ENCODE results near the gene RPL11. TPM values are rescaled to one million over a fixed set of nuclear protein-coding genes. Genes with fewer than 3 reads are reported as not detected.

Gene RPL11
- total and polyA plus RNA-seq, 2 donors from 2014 or later = 829 to 2,056 TPM

DNA sequence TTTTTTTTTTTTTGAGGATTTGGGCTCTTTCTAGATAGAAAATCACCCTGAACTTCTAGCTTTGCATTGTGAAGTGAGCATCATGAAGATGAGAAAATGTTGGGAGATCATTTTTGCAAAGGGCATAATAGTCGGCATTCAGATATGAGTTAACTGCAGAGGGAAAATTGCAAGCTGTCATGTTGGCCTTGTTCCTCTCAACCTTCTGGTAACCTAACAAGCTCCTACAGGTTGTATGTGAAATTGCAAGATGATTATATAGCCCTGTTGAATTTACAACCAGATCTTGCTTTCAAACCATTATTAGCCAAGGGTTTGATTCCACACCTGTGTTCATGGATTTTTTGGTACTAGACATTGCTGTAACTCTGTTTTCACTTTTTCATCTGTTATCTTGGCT, 53.9 kb downstream of the RPL11 start:
- Histone ChIP-seq H3K4me1 (ENCODE audit: control insufficient read depth in 2 of 3, insufficient read depth in 2 of 3, low read depth in 1 of 3, low read length in 3 of 3) (peaks cover 0 to 10% (median 9%) of the 10 kb centered on the region in 3 donors), H3K27ac (ENCODE audit: low read depth in 2 of 2, low read length in 2 of 2) (no peak overlapping the region)
- intact Hi-C loops (cut with DNase I) = no loop called here

More for the DNA sequence above, 53.9 kb downstream of the RPL11 start:
- Histone ChIP-seq H3K4me3 (ENCODE audit: low read length in 3 of 3) (no peak overlapping the region), H3K36me3 (ENCODE audit: control insufficient read depth in 2 of 3, insufficient read depth in 3 of 3, low read length in 3 of 3) (peaks cover 0 to 8% (median 1%) of the 10 kb centered on the region in 3 donors), H3K27me3 (ENCODE audit: control insufficient read depth, insufficient read depth, low read length) (no peaks in the 10 kb centered on the region), H3K9ac (ENCODE audit: low read length in 3 of 3) (no peak overlapping the region), H3K9me3 (ENCODE audit: control insufficient read depth in 2 of 3, insufficient read depth in 1 of 3, low read length in 3 of 3) (no peaks in the 10 kb centered on the region)
- TF ChIP-seq, protein P1, sequence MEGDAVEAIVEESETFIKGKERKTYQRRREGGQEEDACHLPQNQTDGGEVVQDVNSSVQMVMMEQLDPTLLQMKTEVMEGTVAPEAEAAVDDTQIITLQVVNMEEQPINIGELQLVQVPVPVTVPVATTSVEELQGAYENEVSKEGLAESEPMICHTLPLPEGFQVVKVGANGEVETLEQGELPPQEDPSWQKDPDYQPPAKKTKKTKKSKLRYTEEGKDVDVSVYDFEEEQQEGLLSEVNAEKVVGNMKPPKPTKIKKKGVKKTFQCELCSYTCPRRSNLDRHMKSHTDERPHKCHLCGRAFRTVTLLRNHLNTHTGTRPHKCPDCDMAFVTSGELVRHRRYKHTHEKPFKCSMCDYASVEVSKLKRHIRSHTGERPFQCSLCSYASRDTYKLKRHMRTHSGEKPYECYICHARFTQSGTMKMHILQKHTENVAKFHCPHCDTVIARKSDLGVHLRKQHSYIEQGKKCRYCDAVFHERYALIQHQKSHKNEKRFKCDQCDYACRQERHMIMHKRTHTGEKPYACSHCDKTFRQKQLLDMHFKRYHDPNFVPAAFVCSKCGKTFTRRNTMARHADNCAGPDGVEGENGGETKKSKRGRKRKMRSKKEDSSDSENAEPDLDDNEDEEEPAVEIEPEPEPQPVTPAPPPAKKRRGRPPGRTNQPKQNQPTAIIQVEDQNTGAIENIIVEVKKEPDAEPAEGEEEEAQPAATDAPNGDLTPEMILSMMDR (IDR thresholded peaks at IDR 0.05; ENCODE audit: borderline replicate concordance, extremely low read depth, insufficient read depth) = no peak
- FAIRE-seq = no peak
- DNase-seq = no peak

Other genes with a start within 250 kb of the RPL11 start
- gene ASAP3, start 207.6 kb upstream of the RPL11 start, total RNA-seq = 37.8 TPM
- gene ASAP3, start 207.6 kb upstream of the RPL11 start, polyA plus RNA-seq (ENCODE audit: insufficient read depth, low read depth, low replicate concordance) = 29.9 TPM
- 0.50 TPM for gene E2F2, start 160.6 kb upstream of the RPL11 start, total RNA-seq
- not detected for gene E2F2, start 160.6 kb upstream of the RPL11 start, polyA plus RNA-seq (ENCODE audit: insufficient read depth, low read depth, low replicate concordance)
- gene ID3, start 132.3 kb upstream of the RPL11 start, total RNA-seq = 97.8 TPM
- gene ID3, start 132.3 kb upstream of the RPL11 start, polyA plus RNA-seq (ENCODE audit: insufficient read depth, low read depth, low replicate concordance) = 157 TPM
- 39.1 TPM for gene ELOA, start 51.7 kb downstream of the RPL11 start, total RNA-seq
- 13.7 TPM for gene ELOA, start 51.7 kb downstream of the RPL11 start, polyA plus RNA-seq (ENCODE audit: insufficient read depth, low read depth, low replicate concordance)
- gene PITHD1, start 86.6 kb downstream of the RPL11 start, total RNA-seq = 40.4 TPM
- gene PITHD1, start 86.6 kb downstream of the RPL11 start, polyA plus RNA-seq (ENCODE audit: insufficient read depth, low read depth, low replicate concordance) = 57.7 TPM
- gene LYPLA2, start 99.3 kb downstream of the RPL11 start, total RNA-seq = 71.3 TPM
- gene LYPLA2, start 99.3 kb downstream of the RPL11 start, polyA plus RNA-seq (ENCODE audit: insufficient read depth, low read depth, low replicate concordance) = 133 TPM
- 68.1 TPM for gene GALE, start 108.9 kb downstream of the RPL11 start, total RNA-seq
- gene GALE, start 108.9 kb downstream of the RPL11 start, polyA plus RNA-seq (ENCODE audit: insufficient read depth, low read depth, low replicate concordance) = 73.7 TPM
- 51.5 TPM for gene HMGCL, start 133.6 kb downstream of the RPL11 start, total RNA-seq
- gene HMGCL, start 133.6 kb downstream of the RPL11 start, polyA plus RNA-seq (ENCODE audit: insufficient read depth, low read depth, low replicate concordance) = 205 TPM
- gene FUCA1, start 176.5 kb downstream of the RPL11 start, total RNA-seq = 69.2 TPM
- gene FUCA1, start 176.5 kb downstream of the RPL11 start, polyA plus RNA-seq (ENCODE audit: insufficient read depth, low read depth, low replicate concordance) = 88.3 TPM
- 0.57 TPM for gene CNR2, start 221.6 kb downstream of the RPL11 start, total RNA-seq
- not detected for gene CNR2, start 221.6 kb downstream of the RPL11 start, polyA plus RNA-seq (ENCODE audit: insufficient read depth, low read depth, low replicate concordance)